GM23248 (cell line): ENCODE results near the gene UGT1A10. TPM values are rescaled to one million over a fixed set of nuclear protein-coding genes. Genes with fewer than 3 reads are reported as not detected.
"Not testable (repeated sequence)": the region's sequence is repeated elsewhere in the genome, so short reads cannot be mapped to it uniquely, and the experiment has no call there.

Source experiments
- DNase-seq: peaks from one replicate; pipeline ENCODE4 v3.0.0-alpha.2; 2015
- H2AFZ ChIP-seq: fragments of 200-600 bp; sonication (generic); 2 replicates; pipeline ENCODE4 v1.6.1; 2016; ENCODE audit warnings: antibody characterized with exemption
- H3F3A ChIP-seq: fragments of 200-600 bp; sonication (generic); 2 replicates; pipeline ENCODE4 v1.6.1; 2016; ENCODE audit warnings: mild to moderate bottlenecking, antibody characterized with exemption, mixed run types; ENCODE audit not compliant: insufficient read depth
- H3K27ac ChIP-seq: fragments of 200-600 bp; sonication (generic); 2 replicates; pipeline ENCODE4 v1.5.1; 2016; ENCODE audit warnings: mild to moderate bottlenecking
- H3K27me3 ChIP-seq: fragments of 200-600 bp; sonication (generic); replicated peaks from 2 replicates; pipeline ENCODE4 v1.6.1; 2016; ENCODE audit warnings: mild to moderate bottlenecking; ENCODE audit not compliant: insufficient read depth
- H3K36me3 ChIP-seq: fragments of 200-600 bp; sonication (generic); 2 replicates; pipeline ENCODE4 v1.6.1; 2016; ENCODE audit warnings: low read depth, mild to moderate bottlenecking
- H3K4me1 ChIP-seq: fragments of 200-600 bp; sonication (generic); 2 replicates; pipeline ENCODE4 v1.6.1; 2016; ENCODE audit warnings: mild to moderate bottlenecking; ENCODE audit not compliant: insufficient read depth
- H3K4me2 ChIP-seq: fragments of 200-600 bp; sonication (generic); one replicate; pipeline ENCODE4 v1.6.1; 2016; ENCODE audit warnings: mild to moderate bottlenecking; ENCODE audit not compliant: unreplicated experiment
- H3K4me3 ChIP-seq: fragments of 200-600 bp; sonication (generic); 2 replicates; pipeline ENCODE4 v1.5.1; 2016; ENCODE audit warnings: mild to moderate bottlenecking
- H3K79me2 ChIP-seq: fragments of 200-600 bp; sonication (generic); 2 replicates; pipeline ENCODE4 v1.6.1; 2016; ENCODE audit warnings: mild to moderate bottlenecking; ENCODE audit not compliant: insufficient read depth
- H3K9ac ChIP-seq: fragments of 200-600 bp; sonication (generic); 2 replicates; pipeline ENCODE4 v1.6.1; 2016; ENCODE audit warnings: mild to moderate bottlenecking
- H3K9me2 ChIP-seq: fragments of 200-600 bp; sonication (generic); 2 replicates; pipeline ENCODE4 v1.6.1; 2016; ENCODE audit warnings: mixed run types, mild to moderate bottlenecking, moderate library complexity; ENCODE audit not compliant: insufficient read depth
- H3K9me3 ChIP-seq: fragments of 200-600 bp; sonication (generic); one replicate; pipeline ENCODE4 v1.6.1; 2017; ENCODE audit warnings: low read depth
- H4K20me1 ChIP-seq: fragments of 200-600 bp; sonication (generic); 2 replicates; pipeline ENCODE4 v1.6.0; 2016; ENCODE audit not compliant: insufficient read depth
- EZH2 ChIP-seq: fragments of 200-600 bp; sonication (generic); IDR thresholded peaks from 2 replicates; pipeline ENCODE4 v1.6.1; 2018; ENCODE audit warnings: antibody characterized with exemption, mild to moderate bottlenecking; ENCODE audit not compliant: insufficient read depth, poor library complexity, severe bottlenecking
- EZH2phosphoT487 ChIP-seq: fragments of 200-600 bp; sonication (generic); IDR thresholded peaks from 2 replicates; pipeline ENCODE4 v1.6.1; 2018; ENCODE audit warnings: antibody characterized with exemption, moderate library complexity, mild to moderate bottlenecking, low read depth; ENCODE audit not compliant: insufficient read depth
- WGBS, 2 experiments: methylation state at CpG; one replicate each; pipeline ENCODE4 v1.1.6; 2015 to 2017; ENCODE audit warnings: low lambda C conversion rate in 2 of 2, low coverage in 1 of 2; ENCODE audit errors: missing lambda C conversion rate in 2 of 2; 5-methylcytosine and 5-hydroxymethylcytosine counted together
- in situ Hi-C: fragments of 300-500 bp; cut with MboI; formaldehyde crosslinking; loops from 2 replicates; pipeline ENCODE4 v1.15.0; 2020
- polyA plus RNA-seq: library from polyadenylated mRNA; unstranded; fragments of >200 nt; fragmentation: Nextera tagmentation; extraction: Ambion mirVana; gene quantifications from 2 replicates; pipeline ENCODE4 v1.2.1, GENCODE V29; 2016
- total RNA-seq: library from RNA; depleted of rRNA; stranded (reverse); fragments of >200 nt; shearing (Covaris generic); gene quantifications from 2 replicates; pipeline ENCODE4 v1.2.3, GENCODE V29; 2014

UGT1A10 gene
- total and polyA plus RNA-seq, 2 experiments from 2014 or later, result not detected

DNA sequence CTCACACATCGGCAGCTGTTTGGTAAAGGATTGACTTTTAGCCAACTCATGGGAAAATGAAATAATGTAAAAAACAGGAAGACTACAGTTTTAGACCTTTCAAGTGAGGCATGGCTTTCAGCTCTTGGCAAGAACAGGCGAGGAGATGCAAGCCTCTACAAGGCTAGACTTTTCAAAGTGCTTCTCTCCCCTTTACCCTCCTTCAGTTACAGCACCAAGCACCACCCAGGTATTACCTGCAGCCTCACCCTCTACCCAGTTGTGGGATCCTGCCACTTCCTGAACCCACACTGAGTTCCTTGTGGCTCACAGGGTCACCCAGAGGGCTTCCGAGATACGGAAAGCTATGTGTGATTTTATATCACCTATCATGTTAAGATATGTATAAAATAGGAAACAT is 14.7 kb downstream of the UGT1A10 start:
- no peaks in the 10 kb centered on the region for H4K20me1 ChIP-seq
- WGBS, 2 experiments, result 26 to 32% methylated on average over 4 of the region's 4 CpGs
- DNase-seq, result no peak
- no peaks in the 10 kb centered on the region for H3K36me3 ChIP-seq
- no peak overlapping the region for H2AFZ ChIP-seq
- no peaks in the 10 kb centered on the region for H3K9me3 ChIP-seq
- H3F3A ChIP-seq, result no peaks in the 10 kb centered on the region
- no peaks in the 10 kb centered on the region for H3K79me2 ChIP-seq
- H3K9ac ChIP-seq, result no peak overlapping the region
- H3K4me1 ChIP-seq, result no peaks in the 10 kb centered on the region
- H3K4me3 ChIP-seq, result no peak overlapping the region
- in situ Hi-C loops, result no loop called here
- TF ChIP-seq EZH2, result no peak
- TF ChIP-seq EZH2phosphoT487, result no peak
- peaks cover 11% of the 10 kb centered on the region; the same call in 1 of the 2 replicates for H3K27me3 ChIP-seq
- no peaks in the 10 kb centered on the region for H3K9me2 ChIP-seq
- H3K27ac ChIP-seq, result no peak overlapping the region
- no peak overlapping the region for H3K4me2 ChIP-seq

- Histone ChIP-seq H3K9me2 (no peaks in the 10 kb centered on the region), H3K36me3 (no peaks in the 10 kb centered on the region), H4K20me1 (no peaks in the 10 kb centered on the region), H2AFZ (no peak overlapping the region), H3K4me1 (no peaks in the 10 kb centered on the region), H3K27me3 (peaks cover 11% of the 10 kb centered on the region; the same call in 1 of the 2 replicates), H3K79me2 (no peaks in the 10 kb centered on the region), H3K9me3 (no peaks in the 10 kb centered on the region), H3K27ac (no peak overlapping the region), H3K9ac (no peak overlapping the region), H3K4me2 (no peak overlapping the region), H3K4me3 (no peak overlapping the region), H3F3A (no peaks in the 10 kb centered on the region)
- 48 to 65% methylated on average over 2 of the region's 2 CpGs for WGBS, 2 experiments
- DNase-seq, result no peak
- in situ Hi-C loops, result no loop called here
- TF ChIP-seq EZH2phosphoT487 (no peak), EZH2 (no peak)
These were observed 15.2 kb downstream of the UGT1A10 start for GRCh38 chr2:233651430-233651829.

- Histone ChIP-seq H4K20me1 (no peaks in the 10 kb centered on the region), H3K79me2 (no peaks in the 10 kb centered on the region), H3K9ac (no peak overlapping the region), H3K4me2 (no peak overlapping the region), H3K36me3 (no peaks in the 10 kb centered on the region), H3K4me3 (no peak overlapping the region), H3K27ac (no peak overlapping the region), H3K4me1 (no peaks in the 10 kb centered on the region), H3K9me2 (no peaks in the 10 kb centered on the region), H3K27me3 (peaks cover 16% of the 10 kb centered on the region; the same call in 1 of the 2 replicates), H3F3A (no peaks in the 10 kb centered on the region), H2AFZ (no peak overlapping the region), H3K9me3 (no peaks in the 10 kb centered on the region)
- 27 to 36% methylated on average over 6 of the region's 6 CpGs for WGBS, 2 experiments
- in situ Hi-C loops, result no loop called here
- TF ChIP-seq EZH2, result no peak
- TF ChIP-seq EZH2phosphoT487, result no peak
- DNase-seq, result no peak
These were observed 18.3 kb downstream of the UGT1A10 start for GRCh38 chr2:233654501-233654900.

- Histone ChIP-seq H3K9ac (no peak overlapping the region), H3K27me3 (peaks cover 16% of the 10 kb centered on the region; the same call in 1 of the 2 replicates), H3K4me2 (no peak overlapping the region), H3K36me3 (no peaks in the 10 kb centered on the region), H3K4me1 (no peaks in the 10 kb centered on the region), H3K79me2 (no peaks in the 10 kb centered on the region), H2AFZ (no peak overlapping the region), H3F3A (no peaks in the 10 kb centered on the region), H3K27ac (no peak overlapping the region), H3K4me3 (no peak overlapping the region), H4K20me1 (no peaks in the 10 kb centered on the region), H3K9me2 (no peaks in the 10 kb centered on the region), H3K9me3 (no peaks in the 10 kb centered on the region)
- in situ Hi-C loops, result no loop called here
- no peak for DNase-seq
- 7 to 11% methylated on average over 1 of the region's 1 CpG for WGBS, 2 experiments
- no peak for TF ChIP-seq EZH2
These were observed 18.8 kb downstream of the UGT1A10 start for GRCh38 chr2:233655043-233655442.

- H3K79me2 ChIP-seq, H3F3A ChIP-seq, DNase-seq, H2AFZ ChIP-seq, H4K20me1 ChIP-seq, H3K27ac ChIP-seq, H3K9me2 ChIP-seq, H3K4me1 ChIP-seq, H3K36me3 ChIP-seq, H3K4me2 ChIP-seq, H3K9ac ChIP-seq, H3K9me3 ChIP-seq, in situ Hi-C loops, H3K4me3 ChIP-seq: not testable (repeated sequence)
- 31 to 36% methylated on average over 3 of the region's 3 CpGs for WGBS, 2 experiments
- H3K27me3 ChIP-seq, result peaks cover 16% of the 10 kb centered on the region; the same call in 1 of the 2 replicates
These were observed 19.7 kb downstream of the UGT1A10 start for GRCh38 chr2:233655943-233656342.
